Activated T-cell treated with anti-CD3 and anti-CD28 coated beads, Interleukin-2, amount 50 U/mL, for 72 hours (primary cell): ENCODE data around the gene IFT81. TPM values are rescaled to one million over a fixed set of nuclear protein-coding genes. Genes with fewer than 3 reads are reported as not detected.
"Not testable (repeated sequence)": the region's sequence is repeated elsewhere in the genome, so short reads cannot be mapped to it uniquely, and the experiment has no call there.

ENCODE experiments used
- ATAC-seq, 2 donors: fragments of 150-1000 bp; cut with Tn5 transposase; replicated peaks in 1 of 2; 2 replicates each; pipeline ENCODE4 v1.10.0; 2021; ENCODE audit warnings: moderate library complexity in 2 of 2, mild to moderate bottlenecking in 1 of 2
- DNase-seq, 2 donors: peaks; one replicate each; pipeline ENCODE4 v3.0.0; 2021 to 2022; ENCODE audit warnings: mixed read lengths in 1 of 2
- H3K27ac Mint-ChIP-seq: one replicate; pipeline ENCODE4 v1.8.0; 2022; ENCODE audit warnings: mild to moderate bottlenecking, moderate library complexity, mixed read lengths
- H3K27me3 Mint-ChIP-seq: one replicate; pipeline ENCODE4 v1.8.0; 2022; ENCODE audit warnings: low read depth, mixed read lengths
- H3K36me3 Mint-ChIP-seq, 2 donors: one replicate each; pipeline ENCODE4 v1.8.0; 2022; ENCODE audit warnings: mixed read lengths in 2 of 2, mild to moderate bottlenecking in 1 of 2; ENCODE audit not compliant: insufficient read depth in 2 of 2
- H3K4me1 Mint-ChIP-seq: one replicate; pipeline ENCODE4 v1.8.0; 2022; ENCODE audit warnings: low read depth, mixed read lengths
- H3K4me3 Mint-ChIP-seq, 2 donors: one replicate each; pipeline ENCODE4 v1.8.0; 2022; ENCODE audit warnings: mild to moderate bottlenecking in 2 of 2, mixed read lengths in 2 of 2, moderate library complexity in 2 of 2
- H3K9me3 Mint-ChIP-seq, 2 donors: one replicate each; pipeline ENCODE4 v1.8.0; 2022; ENCODE audit warnings: mixed read lengths in 2 of 2
- total RNA-seq, 2 donors: library from RNA; stranded (reverse); gene quantifications; one replicate each; pipeline ENCODE4 v1.2.3, GENCODE V29; 2022

Gene IFT81
- total RNA-seq, 2 donors from 2014 or later, result 1.3 to 1.4 TPM

DNA sequence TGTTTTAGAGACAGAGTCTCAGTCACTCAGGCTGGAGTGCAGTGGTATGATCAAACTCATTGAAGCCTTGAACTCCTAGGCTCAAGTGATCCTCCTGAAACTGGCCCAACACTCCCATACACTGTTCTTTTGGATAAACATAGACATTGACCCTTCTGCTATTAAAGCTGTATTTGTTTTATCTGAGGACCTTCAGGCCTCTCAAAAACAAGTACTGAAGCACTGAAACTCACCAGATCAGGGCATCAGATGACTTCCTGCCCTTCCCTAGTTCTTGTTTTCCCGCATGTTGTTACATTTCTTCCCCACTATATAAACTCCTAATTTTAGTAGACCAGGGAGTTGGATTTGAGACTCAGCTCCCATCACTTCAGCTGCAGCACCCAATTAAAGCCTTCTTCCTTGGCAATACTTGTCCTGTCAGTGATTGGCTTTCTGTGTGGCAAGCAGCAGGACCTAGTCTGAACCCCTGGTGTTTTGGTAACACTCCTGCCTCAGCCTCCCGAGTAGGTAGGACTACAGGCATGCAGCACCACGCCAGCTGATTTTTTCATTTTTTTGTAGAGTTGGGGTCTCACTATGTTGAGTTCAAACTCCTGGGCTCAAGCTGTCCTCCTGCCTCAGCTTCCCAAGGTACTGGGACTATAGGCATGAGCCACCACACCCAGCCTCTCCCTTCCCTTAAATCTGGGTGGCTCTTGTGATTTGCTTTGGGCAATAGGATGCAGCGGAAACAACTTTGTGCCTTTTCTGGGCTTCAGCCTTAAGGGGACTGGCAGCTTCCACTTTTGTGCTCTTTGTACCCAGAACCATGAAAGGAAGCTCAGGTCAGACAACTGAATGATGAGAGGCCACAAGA lies 12.5 kb upstream of the IFT81 start:
- Mint-ChIP-seq H3K27me3 (peaks cover 11% of the 10 kb centered on the region), H3K9me3 (no peaks in the 10 kb centered on the region), H3K4me3 (no peak overlapping the region), H3K36me3 (no peaks in the 10 kb centered on the region), H3K27ac (no peak overlapping the region), H3K4me1 (no peaks in the 10 kb centered on the region)
- DNase-seq, result no peak
- ATAC-seq, result no peak

DNA sequence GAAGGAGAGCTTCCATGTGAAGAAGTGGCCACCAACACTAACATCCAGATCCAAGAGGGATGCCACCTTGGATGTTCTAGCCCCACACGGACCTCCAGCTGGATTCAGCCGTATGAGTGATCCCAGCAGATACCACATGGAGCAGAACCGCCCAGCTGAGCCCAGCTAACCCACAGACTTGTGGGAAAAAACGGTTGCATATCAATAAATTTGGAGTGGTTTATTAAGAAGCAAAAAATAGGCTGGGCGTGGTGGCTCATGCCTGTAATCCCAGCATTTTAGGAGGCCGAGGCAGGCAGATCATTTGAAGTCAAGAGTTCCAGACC lies 11.9 kb upstream of the IFT81 start:
- Mint-ChIP-seq H3K9me3 (no peaks in the 10 kb centered on the region), H3K4me1 (no peaks in the 10 kb centered on the region), H3K27ac (no peak overlapping the region), H3K4me3 (no peak overlapping the region), H3K36me3 (no peaks in the 10 kb centered on the region), H3K27me3 (peaks cover 11% of the 10 kb centered on the region)
- ATAC-seq, result no peak
- DNase-seq, result no peak

- H3K4me3 Mint-ChIP-seq, result no peak overlapping the region
- no peak overlapping the region for H3K27ac Mint-ChIP-seq
- H3K27me3 Mint-ChIP-seq, result peaks cover under 1% of the 10 kb centered on the region
- H3K9me3 Mint-ChIP-seq, result no peaks in the 10 kb centered on the region
- DNase-seq (no peak), ATAC-seq (no peak)
- H3K4me1 Mint-ChIP-seq, result no peaks in the 10 kb centered on the region
- no peaks in the 10 kb centered on the region for H3K36me3 Mint-ChIP-seq
These were observed 9.6 kb upstream of the IFT81 start for GRCh38 chr12:110114528-110114937.

DNA sequence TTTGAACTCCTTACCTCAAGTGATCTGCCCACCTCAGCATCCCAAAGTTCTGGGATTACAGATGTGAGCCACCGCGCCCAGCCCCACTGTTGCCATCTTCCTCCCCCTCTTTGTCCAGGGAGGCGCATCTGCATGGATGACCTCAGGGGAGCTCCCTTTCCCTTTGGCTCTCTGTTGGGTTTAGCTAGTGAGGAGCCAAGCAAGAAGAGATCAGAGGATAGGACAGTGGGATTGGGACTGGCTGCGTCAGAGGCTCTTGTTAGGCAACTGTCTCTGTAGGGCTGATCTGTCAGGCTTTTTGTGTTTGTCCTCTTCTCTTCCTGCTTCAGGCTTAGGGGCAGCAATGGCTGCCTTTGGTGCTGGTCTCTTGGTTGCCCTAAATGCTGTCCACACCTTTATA lies 8.5 kb upstream of the IFT81 start:
- H3K4me1 Mint-ChIP-seq, result no peaks in the 10 kb centered on the region
- H3K36me3 Mint-ChIP-seq, result no peaks in the 10 kb centered on the region
- no peak for DNase-seq
- H3K27ac Mint-ChIP-seq, result no peak overlapping the region
- H3K4me3 Mint-ChIP-seq, result no peak overlapping the region
- peaks cover 2% of the 10 kb centered on the region for H3K27me3 Mint-ChIP-seq
- no peak for ATAC-seq
- H3K9me3 Mint-ChIP-seq, result no peaks in the 10 kb centered on the region

DNA sequence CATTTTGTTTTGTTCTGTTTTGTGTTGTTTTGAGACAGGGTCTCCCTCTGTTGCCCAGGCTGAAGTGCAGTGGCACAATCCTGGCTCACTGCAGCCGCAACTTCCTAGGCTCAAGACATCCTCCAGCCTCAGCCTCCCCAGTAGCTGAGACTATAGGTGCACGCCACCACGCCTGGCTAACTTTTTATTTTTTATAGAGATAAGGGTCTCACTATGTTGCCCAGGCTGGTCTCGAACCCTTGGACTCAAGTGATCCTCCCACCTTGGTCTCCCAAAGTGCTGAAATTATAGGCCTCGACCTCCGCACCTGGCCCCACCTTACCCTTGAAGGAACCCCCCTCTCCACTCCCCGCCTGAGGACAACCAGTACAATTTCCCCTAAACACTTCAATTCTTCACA lies 7.5 kb upstream of the IFT81 start:
- Mint-ChIP-seq H3K4me3 (no peak overlapping the region), H3K9me3 (no peaks in the 10 kb centered on the region), H3K27ac (no peak overlapping the region), H3K4me1 (no peaks in the 10 kb centered on the region), H3K36me3 (no peaks in the 10 kb centered on the region), H3K27me3 (peaks cover 9% of the 10 kb centered on the region)
- ATAC-seq, result no peak
- DNase-seq, result no peak

DNA sequence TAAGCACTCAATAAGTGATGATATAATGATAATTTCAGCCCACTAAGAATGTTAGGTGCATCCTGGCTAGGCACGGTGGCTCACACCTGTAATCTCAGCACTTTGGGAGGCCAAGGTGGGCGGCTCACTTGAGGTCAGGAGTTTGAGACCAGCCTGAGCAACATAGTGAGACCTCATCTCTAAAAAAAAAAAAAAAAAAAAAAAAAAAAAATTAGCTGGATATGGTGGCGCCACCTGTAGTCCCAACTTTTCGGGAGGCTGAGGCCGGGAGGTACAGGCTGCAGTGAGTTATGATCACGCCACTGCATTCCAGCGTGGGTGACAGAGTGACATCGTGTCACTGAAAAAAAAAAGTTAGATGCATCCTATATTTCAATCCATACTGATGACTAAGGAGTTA lies 6.9 kb upstream of the IFT81 start:
- not testable (repeated sequence) for H3K27me3 Mint-ChIP-seq, H3K9me3 Mint-ChIP-seq, H3K4me1 Mint-ChIP-seq, H3K4me3 Mint-ChIP-seq, H3K36me3 Mint-ChIP-seq, DNase-seq, H3K27ac Mint-ChIP-seq, ATAC-seq

DNA sequence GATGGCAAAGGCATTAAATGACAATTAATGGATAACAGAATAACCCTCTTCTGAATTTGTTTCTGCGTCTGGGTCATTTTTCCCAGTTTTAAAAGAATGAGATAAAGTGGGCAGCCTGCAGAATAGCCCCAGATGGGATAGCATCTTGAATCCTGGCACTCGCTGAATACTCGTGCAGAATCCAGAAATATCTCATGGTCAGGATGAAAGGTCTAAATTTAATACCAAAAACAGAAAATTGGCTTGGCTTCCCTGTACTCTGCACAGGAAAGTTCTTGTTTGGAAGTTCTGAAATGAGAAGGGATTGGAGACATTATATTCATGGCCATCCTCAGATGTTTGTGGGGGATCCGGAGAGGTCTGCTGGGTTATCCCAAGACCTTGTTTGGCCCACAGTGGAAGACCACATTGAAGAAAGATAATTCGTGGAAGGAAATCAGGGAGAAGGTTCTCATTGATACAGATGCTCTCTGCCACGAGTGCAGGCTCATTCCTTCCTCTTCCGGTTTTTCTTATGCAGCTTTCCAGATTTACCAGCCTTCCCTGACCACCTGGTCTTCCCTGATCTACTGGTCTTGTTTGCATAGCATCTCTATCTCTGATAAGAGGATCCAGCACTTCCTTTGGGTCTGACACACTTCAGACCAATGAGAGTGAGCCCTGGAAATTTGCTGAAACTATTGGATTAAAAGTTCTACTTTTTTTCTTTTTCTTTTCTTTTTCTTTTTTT lies 6.0 kb upstream of the IFT81 start:
- Mint-ChIP-seq H3K9me3 (no peaks in the 10 kb centered on the region), H3K36me3 (no peaks in the 10 kb centered on the region), H3K4me1 (no peaks in the 10 kb centered on the region), H3K27me3 (peaks cover 15% of the 10 kb centered on the region), H3K4me3 (no peak overlapping the region), H3K27ac (no peak overlapping the region)
- ATAC-seq (no peak), DNase-seq (no peak)

DNA sequence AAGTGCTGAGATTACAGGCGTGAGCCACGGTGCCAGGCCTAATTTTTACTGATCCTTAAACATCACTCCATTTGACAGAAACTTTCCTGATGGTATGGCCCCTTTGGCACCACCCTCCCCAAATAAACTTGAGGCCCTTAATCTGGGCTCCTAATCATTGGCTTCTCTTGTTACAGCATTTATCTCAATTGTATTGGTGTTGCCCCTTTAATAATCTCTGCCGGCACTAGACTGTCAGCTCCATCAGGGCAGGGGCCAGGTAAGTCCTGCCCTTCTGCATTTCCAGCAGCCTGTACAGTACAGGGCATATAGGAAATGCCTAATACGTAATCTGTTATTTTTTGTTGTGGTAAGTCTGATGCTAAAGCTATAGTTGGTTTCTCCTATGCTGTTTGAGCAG lies 1.2 kb upstream of the IFT81 start:
- Mint-ChIP-seq H3K4me1 (peaks cover 13% of the 10 kb centered on the region), H3K27me3 (peaks cover 21% of the 10 kb centered on the region), H3K4me3 (no peak overlapping the region), H3K9me3 (no peaks in the 10 kb centered on the region), H3K36me3 (no peaks in the 10 kb centered on the region), H3K27ac (no peak overlapping the region)
- no peak for DNase-seq
- no peak for ATAC-seq

- Mint-ChIP-seq H3K9me3 (no peaks in the 10 kb centered on the region), H3K4me1 (peaks cover 13% of the 10 kb centered on the region), H3K27me3 (peaks cover 21% of the 10 kb centered on the region), H3K36me3 (no peaks in the 10 kb centered on the region), H3K27ac (peak overlapping the region; percentile 14), H3K4me3 (peak overlapping the region; percentile 42 to 56)
- DNase-seq, result no peak
- no peak for ATAC-seq
These were observed 263 bp upstream of the IFT81 start for GRCh38 chr12:110123919-110124268.

- Mint-ChIP-seq H3K9me3 (no peaks in the 10 kb centered on the region), H3K27me3 (peaks cover 13% of the 10 kb centered on the region), H3K4me1 (peaks cover 13% of the 10 kb centered on the region), H3K27ac (no peak overlapping the region), H3K4me3 (no peak overlapping the region), H3K36me3 (no peaks in the 10 kb centered on the region)
- DNase-seq (no peak), ATAC-seq (no peak)
These were observed 2.4 kb downstream of the IFT81 start for GRCh38 chr12:110126557-110126956.

GRCh38 chr12:110134691-110135411 lies 10.7 kb downstream of the IFT81 start:
- no peak overlapping the region for H3K4me3 Mint-ChIP-seq
- H3K9me3 Mint-ChIP-seq, result no peaks in the 10 kb centered on the region
- H3K4me1 Mint-ChIP-seq, result peaks cover 6% of the 10 kb centered on the region
- H3K27ac Mint-ChIP-seq, result peak overlapping the region; percentile 25
- H3K27me3 Mint-ChIP-seq, result no peaks in the 10 kb centered on the region
- ATAC-seq, result peak; percentile 15 to 43
- DNase-seq, result no peak
- H3K36me3 Mint-ChIP-seq, result no peaks in the 10 kb centered on the region

GRCh38 chr12:110135806-110136205 lies 11.6 kb downstream of the IFT81 start:
- DNase-seq (no peak), ATAC-seq (no peak)
- Mint-ChIP-seq H3K4me3 (no peak overlapping the region), H3K27ac (no peak overlapping the region), H3K4me1 (peaks cover 6% of the 10 kb centered on the region), H3K27me3 (no peaks in the 10 kb centered on the region), H3K9me3 (no peaks in the 10 kb centered on the region), H3K36me3 (no peaks in the 10 kb centered on the region)

- DNase-seq, result no peak
- no peak for ATAC-seq
- Mint-ChIP-seq H3K9me3 (no peaks in the 10 kb centered on the region), H3K27me3 (no peaks in the 10 kb centered on the region), H3K36me3 (no peaks in the 10 kb centered on the region), H3K27ac (no peak overlapping the region), H3K4me3 (no peak overlapping the region), H3K4me1 (peaks cover 6% of the 10 kb centered on the region)
These were observed 13.6 kb downstream of the IFT81 start for GRCh38 chr12:110137786-110138185.
